Muscle of arm (tissue), 12 donors: Measurements from ENCODE around the gene KRTAP21-1. TPM values are rescaled to one million over a fixed set of nuclear protein-coding genes. Genes with fewer than 3 reads are reported as not detected.

Source experiments
- polyA plus RNA-seq, 12 donors: library from polyadenylated mRNA; unstranded; fragments of 120-200 nt; gene quantifications; one replicate each; pipeline ENCODE4 v1.2.1, GENCODE V29; 2013; ENCODE audit not compliant: insufficient read length in 12 of 12

Gene KRTAP21-1
- polyA plus RNA-seq, 12 donors = not detected

Other genes with a start within 250 kb of the KRTAP21-1 start
- gene KRTAP19-6, start 213.6 kb downstream of the KRTAP21-1 start, polyA plus RNA-seq = not detected
- not detected for gene KRTAP19-7, start 194.1 kb downstream of the KRTAP21-1 start, polyA plus RNA-seq
- gene KRTAP22-2, start 165.0 kb downstream of the KRTAP21-1 start, polyA plus RNA-seq = not detected
- gene KRTAP6-3, start 163.0 kb downstream of the KRTAP21-1 start, polyA plus RNA-seq = not detected
- not detected for gene KRTAP6-2, start 156.5 kb downstream of the KRTAP21-1 start, polyA plus RNA-seq
- gene KRTAP22-1, start 154.3 kb downstream of the KRTAP21-1 start, polyA plus RNA-seq = not detected
- not detected for gene KRTAP6-1, start 141.5 kb downstream of the KRTAP21-1 start, polyA plus RNA-seq
- gene KRTAP20-1, start 139.0 kb downstream of the KRTAP21-1 start, polyA plus RNA-seq = not detected
- not detected for gene KRTAP20-4, start 134.8 kb downstream of the KRTAP21-1 start, polyA plus RNA-seq
- not detected for gene KRTAP20-2, start 120.2 kb downstream of the KRTAP21-1 start, polyA plus RNA-seq
- gene KRTAP20-3, start 112.6 kb downstream of the KRTAP21-1 start, polyA plus RNA-seq = not detected
- gene KRTAP21-3, start 36.7 kb downstream of the KRTAP21-1 start, polyA plus RNA-seq = not detected
- gene KRTAP21-2, start 8.2 kb downstream of the KRTAP21-1 start, polyA plus RNA-seq = not detected
- not detected for gene KRTAP8-1, start 57.8 kb upstream of the KRTAP21-1 start, polyA plus RNA-seq
- gene KRTAP7-1, start 74.3 kb upstream of the KRTAP21-1 start, polyA plus RNA-seq = not detected
- not detected for gene KRTAP11-1, start 126.2 kb upstream of the KRTAP21-1 start, polyA plus RNA-seq